Left lung (tissue), 10 donors: Measurements from ENCODE around the gene TMEM30A. TPM values are rescaled to one million over a fixed set of nuclear protein-coding genes. Genes with fewer than 3 reads are reported as not detected.

Source experiments
- ATAC-seq: fragments of 200-7000 bp; cut with Tn5 transposase; one replicate; pipeline ENCODE4 v1.9.1; 2020; ENCODE audit warnings: moderate library complexity
- DNase-seq, 4 donors: peaks; one replicate each; pipeline ENCODE4 v3.0.0-alpha.2; 2013 to 2020
- H3K27ac ChIP-seq, 2 donors: fragments of 200-600 bp; sonication (generic) in 1 of 2; one replicate each; pipeline versions ENCODE4 v1.5.0 to v1.8.0; 2020 to 2021
- H3K27me3 ChIP-seq, 2 donors: fragments of 200-600 bp; sonication (generic) in 1 of 2; one replicate each; pipeline versions ENCODE4 v1.5.0 to v1.8.0; 2020 to 2021
- H3K36me3 ChIP-seq, 2 donors: fragments of 200-600 bp; sonication (generic) in 1 of 2; one replicate each; pipeline versions ENCODE4 v1.5.0 to v1.8.0; 2020 to 2021
- H3K4me1 ChIP-seq, 2 donors: fragments of 200-600 bp; one replicate each; pipeline ENCODE4 v1.8.0; 2021
- H3K4me3 ChIP-seq, 2 donors: fragments of 200-600 bp; sonication (generic) in 1 of 2; one replicate each; pipeline versions ENCODE4 v1.5.0 to v1.8.0; 2020 to 2021; ENCODE audit warnings: mild to moderate bottlenecking in 1 of 2
- H3K9me3 ChIP-seq, 2 donors: fragments of 200-600 bp; sonication (generic) in 1 of 2; one replicate each; pipeline versions ENCODE4 v1.5.0 to v1.8.0; 2020 to 2021
- CTCF ChIP-seq, 2 donors: fragments of 200-600 bp; sonication (generic) in 1 of 2; IDR thresholded peaks; one replicate each; pipeline versions ENCODE4 v1.5.0 to v1.8.0; 2021; ENCODE audit warnings: antibody characterized with exemption in 2 of 2
- intact Hi-C, 2 donors: fragments of 100-400 bp; cut with DNase I; formaldehyde crosslinking; loops; one replicate each; pipeline versions ENCODE4 v1.11.2 to v1.14.2; 2022
- polyA plus RNA-seq, 6 donors: library from polyadenylated mRNA; unstranded; fragments of 120-200 nt; gene quantifications; one replicate each; pipeline ENCODE4 v1.2.1, GENCODE V29; 2013; ENCODE audit not compliant: insufficient read length in 6 of 6
- total RNA-seq, 2 donors: library from RNA; stranded (reverse); fragmentation: NEBNext Ultra II Directional; extraction: Animal tissue kit (Norgen Biotek cat#: 25700); gene quantifications; one replicate each; pipeline ENCODE4 v1.2.1, GENCODE V29; 2021
- donor health status: DM: no; HTN: yes; CAD: no.
- donor health status: DM: no; HTN: no; CAD: no.

Gene TMEM30A
- total and polyA plus RNA-seq, 8 donors: 135 to 193 (median 160) TPM

GRCh38 chr6:75281653-75282052 lies 2.9 kb downstream of the TMEM30A start:
- Histone ChIP-seq H3K4me3 (peak overlapping the region; percentile 6 to 86), H3K9me3 (no peaks in the 10 kb centered on the region), H3K27me3 (no peaks in the 10 kb centered on the region), H3K27ac (peak overlapping the region; percentile 43 to 92), H3K4me1 (peaks cover 33 to 78% of the 10 kb centered on the region in 2 donors), H3K36me3 (no peaks in the 10 kb centered on the region)
- no peak for DNase-seq
- TF ChIP-seq CTCF (IDR thresholded peaks at IDR 0.05): no peak
- no peak for ATAC-seq
- intact Hi-C loops: no loop called here

- no peak for TF ChIP-seq CTCF (IDR thresholded peaks at IDR 0.05)
- ATAC-seq: no peak
- peak overlapping the region; percentile 20 to 57 for H3K27ac ChIP-seq
- peaks cover 30 to 74% of the 10 kb centered on the region in 2 donors for H3K4me1 ChIP-seq
- no peaks in the 10 kb centered on the region for H3K36me3 ChIP-seq
- H3K4me3 ChIP-seq: peak overlapping the region in 1 of 2 donors; percentile 86
- no peaks in the 10 kb centered on the region for H3K27me3 ChIP-seq
- DNase-seq: no peak
- no peaks in the 10 kb centered on the region for H3K9me3 ChIP-seq
- intact Hi-C loops: no loop called here
Observed at GRCh38 chr6:75280131-75280855, 4.3 kb downstream of the TMEM30A start.

GRCh38 chr6:75279418-75279817 lies 5.2 kb downstream of the TMEM30A start:
- H3K4me1 ChIP-seq: peaks cover 33 to 83% of the 10 kb centered on the region in 2 donors
- intact Hi-C loops: no loop called here
- no peak for TF ChIP-seq CTCF (IDR thresholded peaks at IDR 0.05)

GRCh38 chr6:75278474-75279077 lies 6.0 kb downstream of the TMEM30A start:
- H3K9me3 ChIP-seq: no peaks in the 10 kb centered on the region
- H3K4me1 ChIP-seq: peaks cover 33 to 90% of the 10 kb centered on the region in 2 donors
- ATAC-seq: no peak
- peak overlapping the region in 1 of 2 donors; percentile 57 for H3K27ac ChIP-seq
- DNase-seq: no peak
- H3K27me3 ChIP-seq: no peaks in the 10 kb centered on the region
- intact Hi-C loops: no loop called here
- H3K4me3 ChIP-seq: no peak overlapping the region
- no peaks in the 10 kb centered on the region for H3K36me3 ChIP-seq
- TF ChIP-seq CTCF (IDR thresholded peaks at IDR 0.05): no peak

More at GRCh38 chr6:75279418-75279817, 5.2 kb downstream of the TMEM30A start:
- H3K27ac ChIP-seq: peak overlapping the region in 1 of 2 donors; percentile 57
- DNase-seq (no peak), ATAC-seq (no peak)
- H3K4me3 ChIP-seq: no peak overlapping the region
- H3K9me3 ChIP-seq: no peaks in the 10 kb centered on the region
- H3K36me3 ChIP-seq: no peaks in the 10 kb centered on the region
- no peaks in the 10 kb centered on the region for H3K27me3 ChIP-seq

- no peak overlapping the region for H3K4me3 ChIP-seq
- ATAC-seq (peak; percentile 40), DNase-seq (no peak)
- H3K27ac ChIP-seq: no peak overlapping the region
- intact Hi-C loops: no loop called here
- no peaks in the 10 kb centered on the region for H3K9me3 ChIP-seq
- no peak for TF ChIP-seq CTCF (IDR thresholded peaks at IDR 0.05)
- H3K4me1 ChIP-seq: peaks cover 37 to 86% of the 10 kb centered on the region in 2 donors
- no peaks in the 10 kb centered on the region for H3K36me3 ChIP-seq
- H3K27me3 ChIP-seq: no peaks in the 10 kb centered on the region
Observed at GRCh38 chr6:75275067-75275466, 9.5 kb downstream of the TMEM30A start.
